GM19099 (cell line): ENCODE data around the gene POU2AF1.

Experiments
- POLR2A ChIP-seq: IDR thresholded peaks from 3 replicates; pipeline ENCODE4 v1.6.1; 2011; ENCODE audit warnings: low read depth; ENCODE audit not compliant: insufficient read length; ENCODE audit errors: extremely low read depth

POU2AF1 gene

DNA sequence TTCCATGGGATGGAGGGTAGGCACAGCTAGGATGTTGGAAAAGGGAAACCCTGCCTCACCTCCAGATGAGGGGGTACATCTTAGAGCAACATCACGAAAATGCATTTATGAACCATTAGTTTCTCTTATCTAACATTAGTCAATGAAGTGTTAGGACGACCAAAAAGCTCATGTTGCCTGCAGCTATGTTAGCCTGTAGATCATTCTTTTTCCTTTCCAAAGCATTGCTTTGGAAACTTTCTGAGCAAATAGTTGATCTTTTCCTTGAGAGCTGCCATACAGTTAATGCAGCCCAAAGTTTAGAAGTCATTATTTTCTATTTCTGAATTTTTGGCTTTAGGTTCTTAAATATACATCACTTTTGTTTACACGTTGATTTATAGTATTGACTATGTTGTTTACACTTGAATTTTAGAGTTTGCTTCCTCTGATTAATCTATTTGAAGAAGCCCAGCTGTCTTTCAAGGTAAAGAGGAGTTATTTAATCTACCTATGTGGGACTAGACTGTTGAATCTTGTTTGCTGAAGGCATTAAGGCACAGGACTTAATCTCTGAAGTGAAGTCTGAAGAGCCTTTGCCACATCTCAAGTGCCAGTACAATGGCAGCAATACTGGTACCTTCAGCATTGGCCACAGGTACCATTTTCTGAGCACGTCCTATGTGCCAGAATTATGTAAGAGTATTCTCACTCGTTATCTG is 69.7 kb downstream of the POU2AF1 start:
- TF ChIP-seq POLR2A, result no peak

DNA sequence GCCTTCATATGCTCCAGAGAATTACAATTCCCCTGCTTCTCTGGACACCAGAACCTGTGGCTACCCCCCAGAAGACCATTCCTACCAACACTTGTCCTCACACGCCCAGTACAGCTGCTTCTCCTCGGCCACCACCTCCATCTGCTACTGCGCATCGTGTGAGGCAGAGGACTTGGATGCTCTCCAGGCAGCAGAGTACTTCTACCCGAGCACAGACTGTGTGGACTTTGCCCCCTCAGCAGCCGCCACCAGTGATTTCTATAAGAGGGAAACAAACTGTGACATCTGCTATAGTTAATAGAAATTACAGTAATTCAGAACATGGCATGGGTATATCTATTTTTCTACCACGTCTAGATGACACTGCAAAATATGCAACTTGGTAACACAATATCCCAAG is 70.9 kb downstream of the POU2AF1 start:
- no peak for TF ChIP-seq POLR2A

DNA sequence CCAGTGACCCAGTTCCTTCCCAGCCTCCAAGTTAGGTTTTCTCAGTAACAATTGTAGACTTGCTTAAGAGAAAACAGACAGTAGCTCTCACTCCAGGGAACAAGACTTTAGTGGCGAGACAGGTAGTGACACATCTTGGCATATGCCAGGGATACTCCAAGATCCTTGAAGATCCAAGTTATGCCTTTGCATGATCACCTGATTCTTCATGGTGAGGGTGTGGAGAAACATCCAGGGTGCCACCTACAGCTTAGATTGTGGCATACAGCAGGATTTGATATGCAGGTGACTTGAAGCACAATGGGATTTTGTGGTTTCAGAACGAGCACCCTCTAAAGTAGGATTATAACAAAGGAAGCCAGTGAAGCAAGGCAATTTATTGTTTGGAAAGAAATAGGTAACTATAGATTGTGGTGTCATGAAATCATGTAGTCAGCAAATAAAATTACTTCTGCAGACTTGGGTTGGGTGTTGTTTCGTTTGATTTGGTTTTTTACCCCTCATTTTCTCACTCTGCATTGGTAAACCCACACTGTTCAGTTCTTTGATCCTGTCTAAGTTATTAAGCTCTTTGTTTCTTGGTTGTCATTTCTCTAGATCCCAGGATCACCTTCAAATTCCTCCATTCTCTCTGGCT is 71.5 kb downstream of the POU2AF1 start:
- no peak for TF ChIP-seq POLR2A

DNA sequence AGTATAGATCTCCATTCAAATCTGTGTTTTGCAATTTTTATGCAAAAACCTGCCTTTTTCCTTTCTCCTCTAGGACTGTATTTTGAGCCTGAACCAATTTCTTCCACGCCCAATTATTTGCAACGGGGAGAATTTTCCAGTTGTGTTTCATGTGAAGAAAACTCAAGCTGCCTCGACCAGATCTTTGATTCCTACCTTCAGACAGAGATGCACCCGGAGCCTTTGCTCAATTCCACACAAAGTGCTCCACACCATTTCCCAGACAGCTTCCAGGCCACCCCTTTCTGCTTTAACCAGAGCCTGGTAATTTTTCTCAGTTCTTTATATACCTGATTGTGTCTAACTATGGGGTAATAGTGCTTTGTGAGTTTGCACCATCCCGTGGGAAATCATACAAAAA is 72.8 kb downstream of the POU2AF1 start:
- no peak for TF ChIP-seq POLR2A

DNA sequence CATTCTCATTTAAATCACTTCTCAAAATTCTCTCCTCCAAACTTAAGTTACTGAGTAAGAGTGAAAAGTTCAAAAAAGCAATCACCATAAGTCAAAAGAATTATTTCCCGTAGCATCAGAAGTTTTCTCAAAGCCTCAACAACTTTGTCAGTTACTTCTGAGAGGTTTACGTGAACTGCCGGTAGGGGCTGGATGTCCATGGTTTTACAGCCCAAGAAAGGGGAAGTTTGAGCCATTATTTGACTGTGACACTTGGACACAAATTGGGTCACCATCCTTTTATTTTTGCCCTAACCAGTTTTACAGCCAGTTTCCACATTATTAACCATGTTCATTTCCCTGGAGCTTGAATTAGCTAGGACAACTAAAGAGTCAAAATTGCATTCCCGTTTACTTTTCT is 73.2 kb downstream of the POU2AF1 start:
- no peak for TF ChIP-seq POLR2A

DNA sequence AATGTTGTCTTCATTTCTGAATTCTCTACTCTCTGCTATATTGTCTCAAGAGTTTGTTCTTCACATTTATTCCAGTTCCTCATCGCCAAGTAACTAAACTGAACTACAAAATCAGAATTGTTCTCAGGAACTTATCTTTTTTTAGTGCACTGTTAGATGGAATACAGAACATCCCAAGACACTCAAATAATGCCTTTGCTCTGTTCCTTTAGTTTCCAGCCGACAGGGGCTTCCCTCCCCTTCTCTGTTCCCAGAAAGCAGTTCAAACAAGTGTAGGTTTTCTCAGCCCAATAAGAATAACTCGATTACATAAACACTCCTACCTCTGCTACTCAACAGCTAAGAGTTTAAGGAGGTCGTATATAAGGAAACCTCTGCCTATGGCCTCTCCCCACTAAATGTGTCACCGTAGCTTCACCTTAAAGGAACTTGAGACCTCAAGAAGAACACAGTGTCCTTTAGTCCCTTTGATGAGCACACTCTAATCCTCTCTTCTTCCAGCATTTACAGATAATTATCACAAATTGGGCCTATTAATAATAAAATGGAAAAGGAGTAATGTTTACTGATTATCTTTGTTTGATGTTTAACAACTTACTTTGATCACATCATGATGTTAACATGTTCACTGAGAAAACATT is 73.8 kb downstream of the POU2AF1 start:
- TF ChIP-seq POLR2A, result no peak

DNA sequence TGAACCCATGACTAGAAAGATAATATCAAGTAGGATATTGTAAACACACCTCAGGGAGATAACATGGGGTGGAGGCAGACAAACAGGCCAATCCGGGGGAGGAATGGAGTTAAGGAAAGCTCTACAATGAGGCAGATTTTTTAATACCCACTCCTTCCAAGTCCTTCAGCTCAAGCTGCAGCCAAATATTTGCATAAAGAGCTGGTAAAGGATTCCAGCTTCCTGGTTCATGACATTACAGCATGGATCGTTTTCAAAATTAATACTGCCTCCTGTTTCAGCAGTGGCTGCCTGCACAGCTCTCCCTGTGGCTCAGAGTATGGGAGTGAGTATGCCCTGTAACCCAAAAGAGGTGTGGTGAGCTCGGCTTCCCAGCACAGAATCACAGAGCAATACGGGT is 75.6 kb downstream of the POU2AF1 start:
- TF ChIP-seq POLR2A, result no peak

DNA sequence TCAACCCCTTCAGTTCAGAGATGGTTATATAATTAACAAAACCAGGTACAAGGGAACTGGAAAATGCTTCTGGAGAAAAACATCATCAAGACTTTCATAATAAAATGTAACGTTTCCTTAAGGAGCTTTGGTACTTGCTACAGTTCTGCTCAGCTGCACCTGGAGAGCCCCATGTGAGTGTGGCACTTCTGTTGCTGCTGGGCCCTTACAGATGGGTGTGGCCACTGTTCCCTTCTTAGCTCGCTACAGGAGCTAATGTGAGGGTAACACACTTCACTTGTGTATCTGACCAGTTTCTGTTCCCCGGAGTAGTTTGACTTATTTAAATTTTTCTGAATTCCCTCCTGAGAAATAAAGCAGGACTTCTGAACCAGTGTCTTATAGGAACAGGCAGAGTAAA is 76.8 kb downstream of the POU2AF1 start:
- TF ChIP-seq POLR2A, result no peak
